GM18498 (cell line): Measurements from ENCODE around the gene G2E3.
"Not testable (repeated sequence)": the region's sequence is repeated elsewhere in the genome, so short reads cannot be mapped to it uniquely, and the experiment has no call there.

Experiments used
- ATAC-seq: cut with Tn5 transposase; IDR thresholded peaks from one replicate; pipeline ENCODE4 v1.9.1; 2021; ENCODE audit warnings: mild to moderate bottlenecking, moderate library complexity; ENCODE audit not compliant: unreplicated experiment

Gene G2E3

GRCh38 chr14:30558362-30558674 is 640 bp upstream of the G2E3 start:
- ATAC-seq = no peak

- peak; percentile 23 for ATAC-seq
These were observed 707 bp downstream of the G2E3 start for GRCh38 chr14:30559638-30560091.

- no peak for ATAC-seq
These were observed 1.6 kb downstream of the G2E3 start for GRCh38 chr14:30560581-30560980.

GRCh38 chr14:30564235-30564867 is 5.4 kb downstream of the G2E3 start:
- ATAC-seq = no peak

GRCh38 chr14:30564868-30565248 is 5.9 kb downstream of the G2E3 start:
- no peak for ATAC-seq

GRCh38 chr14:30569216-30569902 is 10.4 kb downstream of the G2E3 start:
- ATAC-seq = no peak

- ATAC-seq = no peak
These were observed 10.9 kb downstream of the G2E3 start for GRCh38 chr14:30569903-30570226.

- no peak for ATAC-seq
These were observed 13.3 kb downstream of the G2E3 start for GRCh38 chr14:30572237-30572636.

GRCh38 chr14:30572771-30573170 is 13.8 kb downstream of the G2E3 start:
- ATAC-seq = no peak

- ATAC-seq = no peak
These were observed 14.4 kb downstream of the G2E3 start for GRCh38 chr14:30573226-30573814.

GRCh38 chr14:30573966-30574365 is 15.0 kb downstream of the G2E3 start:
- ATAC-seq = no peak

- not testable (repeated sequence) for ATAC-seq
These were observed 15.8 kb downstream of the G2E3 start for GRCh38 chr14:30574777-30575176.

- ATAC-seq = not testable (repeated sequence)
These were observed 17.4 kb downstream of the G2E3 start for GRCh38 chr14:30576333-30576732.

- ATAC-seq = no peak
These were observed 21.8 kb downstream of the G2E3 start for GRCh38 chr14:30580616-30581282.

GRCh38 chr14:30581283-30581625 is 22.3 kb downstream of the G2E3 start:
- no peak for ATAC-seq

GRCh38 chr14:30582376-30582775 is 23.4 kb downstream of the G2E3 start:
- ATAC-seq = no peak

- no peak for ATAC-seq
These were observed 25.2 kb downstream of the G2E3 start for GRCh38 chr14:30584058-30584630.

- ATAC-seq = no peak
These were observed 26.2 kb downstream of the G2E3 start for GRCh38 chr14:30585204-30585603.

GRCh38 chr14:30587141-30587540 is 28.2 kb downstream of the G2E3 start:
- no peak for ATAC-seq

GRCh38 chr14:30588873-30589272 is 29.9 kb downstream of the G2E3 start:
- ATAC-seq = no peak

- ATAC-seq = no peak
These were observed 38.0 kb downstream of the G2E3 start for GRCh38 chr14:30596935-30597334.

- no peak for ATAC-seq
These were observed 38.5 kb downstream of the G2E3 start for GRCh38 chr14:30597504-30597903.
